H1 (cell line): ENCODE data around the gene APOL1. TPM values are rescaled to one million over a fixed set of nuclear protein-coding genes. Genes with fewer than 3 reads are reported as not detected.

Source experiments
- CTCF ChIA-PET: fragments of 300-600 bp; sonication (Branson Sonifier 250); formaldehyde crosslinking; loops from one replicate; lab custom pipeline; 2021; ENCODE audit not compliant: partially characterized antibody; lab: Charles Lee
- POLR2A ChIA-PET: fragments of 300-600 bp; sonication (Branson Sonifier 250); formaldehyde crosslinking; loops from one replicate; lab custom pipeline; 2021; ENCODE audit warnings: inconsistent platforms; ENCODE audit not compliant: partially characterized antibody; lab: Charles Lee
- DNase-seq, 2 experiments: peaks; one replicate each; pipeline versions ENCODE4 v3.0.0 to v3.0.0-alpha.2; 2010 to 2022; ENCODE audit warnings: low spot score in 2 of 2, low read depth in 1 of 2, mixed read lengths in 1 of 2
- FAIRE-seq: peaks from 2 replicates; lab custom pipeline; 2011; peaks lifted over from hg19 to GRCh38; lab: Jason Lieb, UNC
- H2AFZ ChIP-seq: 2 replicates; pipeline ENCODE4 v1.8.1; 2012; ENCODE audit warnings: low read length, inconsistent platforms
- H2AK5ac ChIP-seq: 2 replicates; pipeline ENCODE4 v1.6.1; 2013; ENCODE audit warnings: low read depth, low read length
- H2BK120ac ChIP-seq: replicated peaks from 2 replicates; pipeline ENCODE3; 2013; ENCODE audit warnings: low read depth, low read length, inconsistent platforms
- H2BK12ac ChIP-seq: 2 replicates; pipeline ENCODE4 v1.6.1; 2013; ENCODE audit warnings: low read depth, low read length
- H2BK15ac ChIP-seq: 2 replicates; pipeline ENCODE4 v1.6.1; 2013; ENCODE audit warnings: low read length
- H2BK20ac ChIP-seq: 2 replicates; pipeline ENCODE4 v1.6.1; 2013; ENCODE audit warnings: low read length
- H2BK5ac ChIP-seq: 2 replicates; pipeline ENCODE4 v1.6.1; 2013; ENCODE audit warnings: low read depth, low read length
- H3K14ac ChIP-seq: 2 replicates; pipeline ENCODE4 v1.6.1; 2013; ENCODE audit warnings: inconsistent platforms; ENCODE audit not compliant: insufficient read length
- H3K18ac ChIP-seq: 2 replicates; pipeline ENCODE4 v1.6.1; 2013; ENCODE audit warnings: low read length; ENCODE audit errors: extremely low read depth
- H3K23ac ChIP-seq: 2 replicates; pipeline ENCODE4 v1.6.1; 2013; ENCODE audit warnings: inconsistent platforms; ENCODE audit not compliant: insufficient read length
- H3K23me2 ChIP-seq: 2 replicates; pipeline ENCODE4 v1.6.1; 2013; ENCODE audit warnings: low read depth, low read length
- H3K27ac ChIP-seq: 2 replicates; pipeline ENCODE4 v1.6.1; 2011; ENCODE audit warnings: low read depth, low read length, inconsistent platforms
- H3K27me3 ChIP-seq, 4 experiments: replicated peaks in 1 of 4; 1 replicate in 1 of 4; 2 replicates in 3 of 4; pipeline versions ENCODE4 v1.6.1 to v1.8.1; 2011 to 2013; ENCODE audit warnings: low read length in 3 of 4, mild to moderate bottlenecking in 3 of 4, inconsistent platforms in 2 of 4, mixed read lengths in 2 of 4, moderate library complexity in 1 of 4; ENCODE audit not compliant: control insufficient read depth in 3 of 4, insufficient read depth in 3 of 4; ENCODE audit errors: extremely low read depth in 1 of 4
- H3K36me3 ChIP-seq, 4 experiments: 2 replicates each; pipeline versions ENCODE4 v1.6.1 to v1.8.1; 2011 to 2013; ENCODE audit warnings: mild to moderate bottlenecking in 4 of 4, low read length in 3 of 4, moderate library complexity in 2 of 4, control low read depth in 1 of 4, inconsistent platforms in 1 of 4; ENCODE audit not compliant: insufficient read depth in 4 of 4, control insufficient read depth in 2 of 4
- H3K4ac ChIP-seq: replicated peaks from 2 replicates; pipeline ENCODE3; 2013; ENCODE audit warnings: low read length, low read depth, mixed read lengths, inconsistent platforms; ENCODE audit not compliant: insufficient read length
- H3K4me1 ChIP-seq, 4 experiments: replicated peaks in 1 of 4; 1 replicate in 1 of 4; 2 replicates in 3 of 4; pipeline versions ENCODE4 v1.6.1 to v1.8.1; 2011 to 2013; ENCODE audit warnings: low read length in 3 of 4, inconsistent platforms in 2 of 4, mixed read lengths in 1 of 4; ENCODE audit not compliant: insufficient read depth in 4 of 4, control insufficient read depth in 3 of 4
- H3K4me2 ChIP-seq, 2 experiments: 2 replicates each; pipeline versions ENCODE4 v1.6.1 to v1.8.1; 2011 to 2013; ENCODE audit warnings: low read depth in 2 of 2, low read length in 2 of 2, control low read depth in 1 of 2, inconsistent platforms in 1 of 2, mild to moderate bottlenecking in 1 of 2; ENCODE audit not compliant: insufficient read depth in 1 of 2
- H3K4me3 ChIP-seq, 4 experiments: fragments of 200-600, 300-600 bp in 1 of 4; sonication (generic), shearing (Covaris generic), sonication (Bioruptor Twin) in 1 of 4; 2 replicates each; pipeline versions ENCODE4 v1.5.1 to v1.8.1; 2011 to 2016; ENCODE audit warnings: low read length in 4 of 4, low read depth in 3 of 4, control low read depth in 2 of 4, inconsistent platforms in 2 of 4, mild to moderate bottlenecking in 2 of 4, mixed read lengths in 1 of 4, moderate library complexity in 1 of 4; ENCODE audit not compliant: insufficient read depth in 2 of 4; ENCODE audit errors: extremely low read depth in 1 of 4
- H3K56ac ChIP-seq: replicated peaks from 2 replicates; pipeline ENCODE3; 2013; ENCODE audit warnings: low read depth, mild to moderate bottlenecking, mixed read lengths, low read length, inconsistent platforms; ENCODE audit not compliant: insufficient read length
- H3K79me1 ChIP-seq: 2 replicates; pipeline ENCODE4 v1.6.1; 2013; ENCODE audit warnings: low read depth, low read length, control low read depth
- H3K79me2 ChIP-seq, 2 experiments: 2 replicates each; pipeline versions ENCODE4 v1.6.1 to v1.8.1; 2012 to 2013; ENCODE audit warnings: low read length in 2 of 2, mild to moderate bottlenecking in 2 of 2, inconsistent platforms in 1 of 2; ENCODE audit not compliant: insufficient read depth in 2 of 2, control insufficient read depth in 1 of 2
- H3K9ac ChIP-seq, 4 experiments: replicated peaks in 1 of 4; 1 replicate in 1 of 4; 2 replicates in 3 of 4; pipeline versions ENCODE4 v1.6.1 to v1.8.1; 2011 to 2013; ENCODE audit warnings: low read depth in 3 of 4, low read length in 3 of 4, control low read depth in 2 of 4, mild to moderate bottlenecking in 2 of 4, moderate library complexity in 2 of 4, inconsistent platforms in 1 of 4; ENCODE audit errors: extremely low read depth in 1 of 4
- H3K9me3 ChIP-seq, 2 experiments: 2 replicates each; pipeline versions ENCODE4 v1.6.1 to v1.8.1; 2012 to 2013; ENCODE audit warnings: mild to moderate bottlenecking in 2 of 2, moderate library complexity in 2 of 2, control low read depth in 1 of 2, inconsistent platforms in 1 of 2, low read depth in 1 of 2, low read length in 1 of 2, mixed read lengths in 1 of 2; ENCODE audit not compliant: insufficient read depth in 2 of 2
- H4K20me1 ChIP-seq, 2 experiments: replicated peaks in 1 of 2; 2 replicates each; pipeline versions ENCODE3 to v1.8.1; 2011 to 2013; ENCODE audit warnings: inconsistent platforms in 2 of 2, low read length in 2 of 2, mild to moderate bottlenecking in 1 of 2; ENCODE audit not compliant: insufficient read depth in 2 of 2, control insufficient read depth in 1 of 2
- H4K5ac ChIP-seq: 2 replicates; pipeline ENCODE4 v1.6.1; 2013; ENCODE audit warnings: low read length, low read depth, mixed read lengths, inconsistent platforms; ENCODE audit not compliant: insufficient read length
- H4K8ac ChIP-seq: 2 replicates; pipeline ENCODE4 v1.8.0; 2013; ENCODE audit warnings: mild to moderate bottlenecking, moderate library complexity, low read length, inconsistent platforms; ENCODE audit not compliant: insufficient read depth; ENCODE audit errors: extremely low read depth
- H4K91ac ChIP-seq: replicated peaks from 2 replicates; pipeline ENCODE3; 2013; ENCODE audit warnings: low read length, mixed read lengths, inconsistent platforms; ENCODE audit not compliant: insufficient read length
- ASH2L ChIP-seq: fragments of 200-600, 300-600 bp; sonication (generic); IDR thresholded peaks from one replicate; pipeline ENCODE4 v1.7.1; 2017; ENCODE audit warnings: low read length
- CHD2 ChIP-seq: IDR thresholded peaks from 2 replicates; pipeline ENCODE4 v1.6.1; 2012; ENCODE audit warnings: low read length, improper control_type of control experiment
- E2F6 ChIP-seq: IDR thresholded peaks from 2 replicates; pipeline ENCODE4 v1.6.1; 2012; ENCODE audit warnings: inconsistent platforms
- GTF2F1 ChIP-seq: IDR thresholded peaks from 2 replicates; pipeline ENCODE4 v1.6.1; 2012; ENCODE audit warnings: low read depth, low read length, improper control_type of control experiment, borderline replicate concordance
- HDAC6 ChIP-seq: IDR thresholded peaks from one replicate; pipeline ENCODE4 v1.7.1; 2012; ENCODE audit warnings: low read depth, mild to moderate bottlenecking, inconsistent platforms, low read length, moderate library complexity
- JUND ChIP-seq: IDR thresholded peaks from 2 replicates; pipeline ENCODE4 v1.6.1; 2011; ENCODE audit warnings: mild to moderate bottlenecking, improper control_type of control experiment, low read length
- RXRA ChIP-seq: IDR thresholded peaks from 2 replicates; pipeline ENCODE4 v1.6.1; 2011; ENCODE audit warnings: low read depth, mild to moderate bottlenecking, low read length, moderate library complexity; ENCODE audit not compliant: insufficient read depth
- SP1 ChIP-seq: IDR thresholded peaks from 2 replicates; pipeline ENCODE4 v1.6.1; 2011; ENCODE audit warnings: low read depth, low read length
- SP4 ChIP-seq: IDR thresholded peaks from 2 replicates; pipeline ENCODE4 v1.6.1; 2012; ENCODE audit warnings: low read length, inconsistent platforms
- TBP ChIP-seq: IDR thresholded peaks from 2 replicates; pipeline ENCODE4 v1.6.1; 2011; ENCODE audit warnings: low read depth, low read length, improper control_type of control experiment
- TCF12 ChIP-seq: IDR thresholded peaks from 2 replicates; pipeline ENCODE4 v1.6.1; 2011; ENCODE audit warnings: low read depth, mild to moderate bottlenecking, low read length
- WGBS, 2 experiments: shearing (Covaris generic) in 1 of 2; methylation state at CpG; one replicate each; pipeline versions ENCODE4 v1.1.6 to v1.1.7; 2013 to 2015; ENCODE audit warnings: low lambda C conversion rate in 2 of 2, mixed read lengths in 2 of 2, inconsistent platforms in 1 of 2, low coverage in 1 of 2, missing lambda C conversion rate in 1 of 2; ENCODE audit not compliant: insufficient replicate concordance in 2 of 2, insufficient coverage in 1 of 2, insufficient read length in 1 of 2; ENCODE audit errors: extremely low coverage in 1 of 2, missing lambda C conversion rate in 1 of 2; 5-methylcytosine and 5-hydroxymethylcytosine counted together
- polyA plus RNA-seq, 7 experiments: library from polyadenylated mRNA; depleted of rRNA in 3 of 7; stranded (reverse) in 5 of 7; unstranded in 2 of 7; fragments of >200 nt in 5 of 7; fragments of 200-250 nt in 2 of 7; gene quantifications; 1 replicate in 5 of 7; 2 replicates in 1 of 7; 4 replicates in 1 of 7; pipeline versions ENCODE4 v1.2.1 to v1.2.3, GENCODE V29; 2011 to 2013; ENCODE audit warnings: missing spikeins in 2 of 7, mixed read lengths in 2 of 7
- total RNA-seq: library from RNA; stranded (reverse); fragmentation: NEBNext Ultra II Directional; extraction: Animal tissue kit (Norgen Biotek cat#: 25700); gene quantifications from 2 replicates; pipeline ENCODE4 v1.2.1, GENCODE V29; 2021
- TF ChIP-seq, protein P1 (sequence below), 3 experiments: IDR thresholded peaks; 1 replicate in 2 of 3; 2 replicates in 1 of 3; pipeline versions ENCODE4 v1.5.1 to v1.6.1; 2011; ENCODE audit warnings: low read length in 3 of 3, mild to moderate bottlenecking in 3 of 3, inconsistent platforms in 2 of 3, low read depth in 1 of 3, moderate library complexity in 1 of 3; ENCODE audit not compliant: insufficient read depth in 1 of 3; ENCODE audit errors: control extremely low read depth in 1 of 3

Gene APOL1
- total and polyA plus RNA-seq, 2 of the 8 experiments (the other 6 are each of a cell fraction or from before 2014, with no cell fraction given), result not detected

- POLR2A ChIA-PET, result no interaction called here
- H3K9me3 ChIP-seq, result no peaks in the 10 kb centered on the region
- no peak overlapping the region for H2AFZ ChIP-seq
- 0 out of 2 replicates have a peak overlapping the region, but pooled peaks have one; percentile 9 for H2BK12ac ChIP-seq
- CTCF ChIA-PET, result interaction anchor here (1.5 to 4.1 kb wide), 4 partner anchors 13 to 27 kb away, joined by 3 to 24 read pairs (median 8); partner anchors contain the start of genes APOL2 and APOL4
- WGBS, 2 experiments, result 90% methylated on average over 8 of the region's 8 CpGs; no CpG with 5 or more reads in 1 of the 2 experiments
- no peaks in the 10 kb centered on the region for H3K23me2 ChIP-seq
- no peak overlapping the region for H2BK120ac ChIP-seq
- no peaks in the 10 kb centered on the region for H4K20me1 ChIP-seq
- H3K23ac ChIP-seq, result no peak overlapping the region
- FAIRE-seq (no peak), DNase-seq (no peak)
- H3K79me2 ChIP-seq, result no peaks in the 10 kb centered on the region
- H4K8ac ChIP-seq, result no peak overlapping the region
- H4K91ac ChIP-seq, result no peak overlapping the region
- no peak overlapping the region for H3K14ac ChIP-seq
- H3K4me2 ChIP-seq, result no peak overlapping the region
- H3K9ac ChIP-seq, result no peak overlapping the region
- H2BK15ac ChIP-seq, result no peak overlapping the region
- peaks cover 0 to 3% (median 0%) of the 10 kb centered on the region in 4 experiments; a peak in 1 of 7 replicates for H3K4me1 ChIP-seq
- no peak overlapping the region for H2BK5ac ChIP-seq
- no peak overlapping the region for H3K56ac ChIP-seq
- no peaks in the 10 kb centered on the region for H3K79me1 ChIP-seq
- H3K36me3 ChIP-seq, result no peaks in the 10 kb centered on the region; a peak in 1 of 8 replicates
- H2AK5ac ChIP-seq, result no peak overlapping the region
- H3K18ac ChIP-seq, result no peak overlapping the region
- H3K4ac ChIP-seq, result no peak overlapping the region
- no peak overlapping the region for H3K27ac ChIP-seq
- H3K27me3 ChIP-seq, result peaks cover 0 to 2% (median 0%) of the 10 kb centered on the region in 4 experiments; a peak in 1 of 7 replicates
- H2BK20ac ChIP-seq, result no peak overlapping the region
- no peak overlapping the region for H4K5ac ChIP-seq
- H3K4me3 ChIP-seq, result no peak overlapping the region
- TF ChIP-seq ASH2L (no peak), CHD2 (no peak), JUND (no peak), RXRA (no peak), SP1 (no peak), HDAC6 (no peak), TCF12 (no peak), E2F6 (no peak), GTF2F1 (no peak), SP4 (no peak), TBP (no peak)
- TF ChIP-seq, protein P1, sequence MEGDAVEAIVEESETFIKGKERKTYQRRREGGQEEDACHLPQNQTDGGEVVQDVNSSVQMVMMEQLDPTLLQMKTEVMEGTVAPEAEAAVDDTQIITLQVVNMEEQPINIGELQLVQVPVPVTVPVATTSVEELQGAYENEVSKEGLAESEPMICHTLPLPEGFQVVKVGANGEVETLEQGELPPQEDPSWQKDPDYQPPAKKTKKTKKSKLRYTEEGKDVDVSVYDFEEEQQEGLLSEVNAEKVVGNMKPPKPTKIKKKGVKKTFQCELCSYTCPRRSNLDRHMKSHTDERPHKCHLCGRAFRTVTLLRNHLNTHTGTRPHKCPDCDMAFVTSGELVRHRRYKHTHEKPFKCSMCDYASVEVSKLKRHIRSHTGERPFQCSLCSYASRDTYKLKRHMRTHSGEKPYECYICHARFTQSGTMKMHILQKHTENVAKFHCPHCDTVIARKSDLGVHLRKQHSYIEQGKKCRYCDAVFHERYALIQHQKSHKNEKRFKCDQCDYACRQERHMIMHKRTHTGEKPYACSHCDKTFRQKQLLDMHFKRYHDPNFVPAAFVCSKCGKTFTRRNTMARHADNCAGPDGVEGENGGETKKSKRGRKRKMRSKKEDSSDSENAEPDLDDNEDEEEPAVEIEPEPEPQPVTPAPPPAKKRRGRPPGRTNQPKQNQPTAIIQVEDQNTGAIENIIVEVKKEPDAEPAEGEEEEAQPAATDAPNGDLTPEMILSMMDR (IDR thresholded peaks at IDR 0.05; ENCODE audit: control extremely low read depth in 1 of 3, insufficient read depth in 1 of 3, low read depth in 1 of 3, low read length in 3 of 3), result no peak
These were observed 29.4 kb upstream of the APOL1 start for GRCh38 chr22:36223504-36223903.
